Epithelial cell of esophagus (primary cell): ENCODE data around the gene KLHL30.

Experiments
- DNase-seq: peaks from one replicate; pipeline ENCODE4 v3.0.0; 2010; ENCODE audit warnings: low read depth
- H3K4me3 ChIP-seq: 2 replicates; pipeline ENCODE4 v1.5.1; 2011; ENCODE audit warnings: mild to moderate bottlenecking, low read length, control low read depth
- CTCF ChIP-seq: IDR thresholded peaks from 2 replicates; pipeline ENCODE4 v1.5.1; 2011; ENCODE audit warnings: low read depth, mild to moderate bottlenecking, low read length, control low read depth, inconsistent platforms; ENCODE audit not compliant: insufficient read depth; ENCODE audit errors: missing control alignments

The KLHL30 gene

DNA sequence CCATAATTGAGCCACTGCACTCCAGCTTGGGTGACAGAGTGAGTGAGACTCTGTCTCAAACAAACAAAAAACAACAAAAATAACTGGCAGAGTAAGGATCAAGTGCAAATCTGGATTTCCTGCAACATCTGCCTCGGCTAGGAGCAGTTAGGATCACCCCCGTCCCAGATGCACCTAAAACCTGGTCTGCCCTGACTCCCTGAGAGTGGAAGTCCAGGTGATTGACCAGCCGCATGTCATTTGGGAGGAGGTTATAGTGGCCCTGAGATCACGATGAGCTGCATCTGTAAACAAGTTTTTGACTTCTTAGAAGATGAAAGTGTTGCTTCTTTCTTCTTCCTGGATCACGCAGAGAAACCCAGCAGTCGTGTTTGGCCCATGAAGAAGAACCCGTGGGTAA lies 43.3 kb upstream of the KLHL30 start:
- no peak for TF ChIP-seq CTCF
- H3K4me3 ChIP-seq: no peak overlapping the region
- no peak for DNase-seq

GRCh38 chr2:238096311-238097011 lies 42.0 kb upstream of the KLHL30 start:
- H3K4me3 ChIP-seq: no peak overlapping the region
- peak; percentile 71 for DNase-seq
- TF ChIP-seq CTCF: no peak

DNA sequence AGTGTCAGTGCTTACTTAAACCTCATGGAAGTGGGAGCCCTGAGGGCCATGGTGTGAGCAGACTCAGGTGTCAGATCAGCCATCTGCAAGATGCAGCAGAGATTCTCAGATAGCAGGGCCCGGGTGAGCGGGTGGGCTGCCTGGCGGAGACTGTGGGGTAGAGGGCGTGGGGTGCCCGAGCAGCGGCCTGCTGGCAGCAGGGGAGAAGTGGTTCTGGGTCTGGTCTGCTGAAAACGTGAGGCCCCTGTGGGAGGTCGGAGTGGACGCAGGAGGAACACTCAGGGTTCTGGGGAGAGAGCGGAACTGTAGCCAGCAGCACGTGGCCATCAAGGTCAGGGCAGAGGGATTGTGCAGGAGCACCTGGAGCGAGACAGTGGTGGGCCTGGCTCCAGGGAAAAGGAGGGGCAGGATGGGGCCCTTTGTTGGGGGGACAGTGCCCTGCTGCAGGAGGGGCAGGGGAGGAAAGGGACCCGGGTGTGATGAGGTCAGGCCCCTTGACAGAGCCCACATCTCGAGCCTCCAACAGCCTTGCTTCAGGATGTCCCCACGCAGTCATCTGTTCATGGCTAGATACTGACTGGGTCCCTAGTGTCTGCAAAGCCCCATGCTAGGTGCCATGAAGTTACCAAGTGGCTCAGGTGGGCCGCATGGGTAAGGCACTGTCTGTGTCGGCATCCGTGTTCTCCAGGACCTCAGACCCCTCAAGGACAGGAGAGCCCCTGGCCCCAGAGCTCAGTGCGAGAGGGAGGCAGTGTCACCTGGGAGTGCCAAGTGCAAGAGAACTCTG lies 41.1 kb upstream of the KLHL30 start:
- no peak for DNase-seq
- H3K4me3 ChIP-seq: no peak overlapping the region

DNA sequence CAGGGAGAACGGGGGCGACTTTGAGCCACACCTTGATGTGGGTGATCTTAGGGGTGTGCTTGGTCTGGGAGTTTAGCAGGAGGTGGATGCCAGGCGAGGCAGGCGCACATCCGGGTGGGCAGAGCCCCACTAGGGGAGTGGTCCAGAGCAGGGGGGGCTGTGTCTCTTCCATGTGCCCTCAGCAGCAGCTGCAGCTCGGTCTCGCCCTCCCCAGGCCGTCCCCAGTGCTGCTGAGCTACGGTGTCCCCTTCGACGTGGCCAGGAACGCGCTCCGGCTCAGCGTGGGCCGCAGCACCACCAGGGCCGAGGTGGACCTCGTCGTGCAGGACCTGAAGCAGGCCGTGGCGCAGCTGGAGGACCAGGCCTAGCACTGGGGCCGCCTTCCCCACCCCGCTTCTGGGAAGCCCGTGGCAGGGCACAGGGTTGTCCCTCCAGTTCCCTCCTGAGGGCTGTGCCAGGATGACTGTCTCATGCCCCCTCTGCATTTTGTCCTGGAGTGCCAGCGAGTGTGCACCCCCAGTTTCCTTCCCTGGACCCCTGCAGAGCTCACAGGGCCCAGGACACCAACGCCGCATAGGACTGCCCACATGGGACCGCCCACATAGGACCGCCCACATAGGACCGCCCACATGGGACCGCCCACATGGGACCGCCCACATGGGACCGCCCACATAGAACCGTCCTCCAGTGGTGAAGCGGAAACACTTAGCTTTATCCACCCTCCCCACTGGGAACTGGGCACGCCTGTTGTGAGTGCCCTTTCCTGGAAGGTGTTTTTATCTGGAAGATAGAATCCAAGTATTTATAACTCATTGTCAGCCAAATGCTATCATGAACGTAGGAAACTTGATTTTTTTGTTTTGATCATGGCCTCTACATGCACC lies 40.2 kb upstream of the KLHL30 start:
- no peak overlapping the region for H3K4me3 ChIP-seq
- peak; percentile 90 for DNase-seq
- no peak for TF ChIP-seq CTCF

More for the DNA sequence above, 41.1 kb upstream of the KLHL30 start:
- no peak for TF ChIP-seq CTCF

- no peak for TF ChIP-seq CTCF
- no peak for DNase-seq
- no peak overlapping the region for H3K4me3 ChIP-seq
These were observed 39.4 kb upstream of the KLHL30 start for GRCh38 chr2:238098901-238099713.

- TF ChIP-seq CTCF: no peak
- H3K4me3 ChIP-seq: no peak overlapping the region
- DNase-seq: no peak
These were observed 38.8 kb upstream of the KLHL30 start for GRCh38 chr2:238099714-238100048.
